ENCODE results near the gene VPS35L. TPM values are rescaled to one million over a fixed set of nuclear protein-coding genes. Genes with fewer than 3 reads are reported as not detected.
"Not testable (repeated sequence)": the region's sequence is repeated elsewhere in the genome, so short reads cannot be mapped to it uniquely, and the experiment has no call there.

VPS35L gene
- total RNA-seq, 1 donor from 2014 or later, result 61.2 TPM

DNA sequence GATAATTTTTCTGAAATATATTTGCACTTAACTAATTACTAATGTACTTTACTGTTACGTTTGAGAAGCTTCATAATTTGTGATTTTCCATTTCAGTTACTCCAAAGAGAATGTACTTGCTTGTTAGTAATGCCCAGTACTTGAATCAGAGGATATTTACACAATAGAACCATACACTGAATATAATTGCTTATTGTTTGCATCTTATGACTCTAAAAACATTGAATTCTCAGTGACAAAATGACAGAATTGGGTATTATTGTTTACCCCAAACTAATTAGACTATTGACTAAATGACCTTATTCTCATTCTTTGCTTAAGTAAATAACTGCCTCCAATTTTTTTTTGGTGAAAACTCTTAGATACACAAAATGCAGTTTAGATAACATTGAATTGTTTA is 22.9 kb upstream of the VPS35L start:
- DNase-seq (ENCODE audit: low spot score), result no peak

DNA sequence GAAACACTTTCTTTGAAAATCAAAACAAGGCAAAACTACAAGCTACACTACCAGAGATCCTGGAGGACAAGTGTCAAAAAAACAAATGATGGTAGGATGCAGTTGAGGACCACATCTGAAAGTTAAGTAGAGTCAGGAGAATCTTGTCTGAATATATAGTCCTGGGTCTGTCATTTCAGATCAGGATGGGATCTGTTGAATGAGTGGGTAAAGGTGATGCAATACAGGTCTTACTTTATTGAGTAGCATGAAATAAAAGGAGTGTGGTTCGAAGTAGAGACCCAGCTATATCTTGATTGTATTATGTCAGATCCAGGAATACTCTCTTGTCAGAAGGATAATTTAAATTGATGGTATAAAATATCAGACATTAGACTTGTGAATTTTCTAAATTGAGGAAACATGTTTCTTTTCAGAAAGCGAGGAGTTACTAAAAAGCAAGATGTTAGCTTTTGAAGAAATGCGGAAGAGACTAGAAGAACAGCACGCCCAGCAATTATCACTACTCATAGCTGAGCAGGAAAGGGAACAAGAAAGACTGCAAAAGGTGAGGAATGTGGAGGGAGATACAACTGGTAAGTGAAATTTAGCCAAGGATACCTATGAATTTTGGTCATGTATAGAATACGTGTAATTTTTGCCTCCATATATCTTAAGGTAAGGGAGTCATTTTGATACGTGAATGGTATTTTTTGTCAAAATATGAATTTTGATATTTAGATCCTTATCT is 15.1 kb upstream of the VPS35L start:
- DNase-seq (ENCODE audit: low spot score), result no peak

DNA sequence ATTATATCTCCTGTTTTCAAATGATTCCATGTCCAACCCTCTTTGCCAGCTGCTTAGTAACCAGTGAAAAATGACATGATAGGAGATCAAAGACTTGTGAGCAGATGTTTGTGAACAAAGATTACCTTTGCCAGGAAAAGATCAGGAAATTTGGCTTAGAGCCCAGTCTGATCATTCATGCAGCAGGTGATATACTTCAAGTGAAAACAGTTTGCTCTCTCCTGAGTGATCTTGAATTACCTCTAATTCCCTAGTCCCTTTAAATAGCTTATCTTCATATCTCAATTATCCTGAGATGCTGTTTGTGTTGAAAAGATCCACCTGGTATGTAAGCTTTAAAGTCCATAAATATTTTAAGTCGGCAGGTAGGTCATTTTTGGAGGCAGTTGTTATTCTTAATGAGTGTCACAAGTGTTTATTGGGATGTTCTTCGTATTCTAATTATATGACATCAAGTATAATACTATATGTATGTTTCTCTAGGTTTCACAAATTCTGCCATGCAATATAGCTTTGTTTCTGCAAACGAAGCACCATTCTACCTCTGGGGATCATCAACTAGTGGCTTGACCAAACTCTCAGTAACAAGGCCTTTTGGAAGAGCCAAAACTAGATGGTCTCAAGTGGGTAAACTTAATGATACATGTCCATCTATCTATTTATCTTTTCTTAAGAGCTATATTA is 13.2 kb upstream of the VPS35L start:
- DNase-seq (ENCODE audit: low spot score), result no peak

DNA sequence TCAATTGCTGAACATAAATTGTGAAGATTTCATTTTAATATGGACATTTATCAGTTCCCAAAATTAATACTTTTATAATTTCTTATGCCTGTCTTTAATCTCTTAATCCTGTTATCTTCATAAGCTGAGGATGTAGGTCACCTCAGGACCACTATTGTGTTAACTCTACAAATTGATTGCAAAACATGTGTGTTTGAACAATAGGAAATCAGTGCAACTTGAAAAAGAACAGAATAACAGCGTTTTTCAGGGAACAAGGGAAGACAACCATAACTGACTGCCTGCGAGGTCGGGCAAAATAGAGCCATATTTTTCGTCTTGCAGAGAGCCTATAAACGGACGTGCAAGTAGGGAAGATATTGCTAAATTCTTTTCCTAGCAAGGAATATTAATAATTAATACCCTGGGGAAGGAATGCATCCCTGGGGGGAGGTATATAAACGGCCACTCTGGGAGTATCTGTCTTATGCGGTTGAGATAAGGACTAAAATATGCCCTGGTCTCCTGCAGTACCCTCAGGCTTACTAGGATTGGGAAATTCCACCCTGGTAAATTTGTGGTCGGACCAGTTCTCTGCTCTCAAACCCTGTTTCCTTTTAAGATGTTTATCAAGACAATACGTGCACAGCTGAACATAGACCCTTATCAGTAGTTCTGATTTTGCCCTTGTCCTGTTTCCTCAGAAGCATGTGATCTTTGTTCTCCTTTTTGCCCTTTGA is 12.1 kb upstream of the VPS35L start:
- DNase-seq (ENCODE audit: low spot score), result not testable (repeated sequence)

DNA sequence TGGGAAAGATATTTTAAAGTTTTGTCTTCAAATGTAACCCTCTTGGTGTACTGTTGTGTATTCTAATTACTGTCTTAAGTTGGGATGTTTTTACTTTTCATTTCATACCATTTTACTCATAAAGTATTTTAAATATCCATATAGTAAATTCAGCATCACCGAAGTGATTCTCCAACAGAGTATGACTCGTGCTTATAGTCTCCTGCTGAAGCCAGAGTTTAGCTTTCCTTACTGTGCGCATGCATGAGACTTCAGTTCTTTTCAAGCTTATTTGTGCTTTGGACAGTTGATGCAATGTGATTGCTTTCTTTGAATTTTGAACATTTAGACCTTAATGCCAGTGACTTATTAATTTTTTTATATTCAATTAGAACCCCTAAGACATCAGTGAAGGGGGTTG is 7.4 kb upstream of the VPS35L start:
- DNase-seq (ENCODE audit: low spot score), result no peak

DNA sequence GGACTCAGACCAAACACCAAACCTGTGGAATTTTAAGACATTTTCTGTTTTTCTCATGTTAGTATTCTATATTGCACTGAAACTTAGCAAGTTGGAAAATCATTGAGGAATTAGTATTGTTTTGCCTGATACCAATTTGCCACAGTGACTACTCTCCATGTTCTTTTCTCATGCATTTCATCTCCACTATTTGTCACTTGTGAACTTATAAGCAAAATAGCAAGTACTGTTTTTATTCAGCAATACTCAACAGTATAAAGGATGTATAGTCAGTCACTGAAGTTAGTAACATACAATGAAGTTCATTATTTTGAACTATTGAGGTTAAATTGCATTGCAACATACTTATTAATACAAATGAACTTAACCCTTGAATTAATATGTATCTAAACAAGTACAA is 5.8 kb upstream of the VPS35L start:
- no peak for DNase-seq (ENCODE audit: low spot score)

DNA sequence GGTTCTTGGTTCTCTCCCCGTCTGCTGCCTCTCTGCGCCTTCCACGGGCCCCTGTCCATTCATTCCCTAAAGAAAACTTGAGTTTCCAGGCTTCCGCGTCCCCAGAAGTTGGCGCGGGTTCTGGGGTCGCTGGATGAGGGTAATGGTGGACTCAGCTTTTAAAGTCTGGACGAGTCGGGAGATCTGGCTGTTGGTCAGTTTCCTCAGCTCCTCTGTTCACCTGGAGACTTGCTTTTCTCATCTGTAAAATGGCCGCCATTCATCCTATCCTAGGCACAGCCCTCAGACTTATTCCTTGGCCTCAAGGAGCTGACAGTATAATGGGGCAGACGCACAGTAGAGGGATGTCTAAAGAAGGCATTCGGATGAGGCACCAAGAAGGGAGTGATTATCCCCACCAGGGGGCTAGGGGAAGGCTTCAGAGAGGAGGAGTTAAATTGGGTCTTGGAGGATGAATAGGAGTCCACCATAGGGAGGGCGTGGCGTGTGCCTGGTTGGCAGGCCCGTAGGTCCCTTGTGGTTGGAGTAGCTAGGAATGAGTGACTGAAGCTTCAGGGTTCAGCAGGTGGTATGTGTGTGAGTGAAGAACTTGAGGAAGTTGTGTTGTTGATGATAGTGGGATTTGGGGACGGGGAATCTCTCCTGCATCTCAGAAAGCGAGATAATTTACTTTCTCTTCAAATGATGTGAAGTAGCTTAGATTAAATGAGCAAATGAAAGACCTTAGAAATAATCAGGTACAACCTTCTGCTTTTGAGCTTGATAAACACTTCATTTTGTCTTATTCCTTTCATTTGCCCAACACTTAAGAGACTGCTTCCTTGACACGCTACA is 652 bp downstream of the VPS35L start:
- no peak for DNase-seq (ENCODE audit: low spot score)

DNA sequence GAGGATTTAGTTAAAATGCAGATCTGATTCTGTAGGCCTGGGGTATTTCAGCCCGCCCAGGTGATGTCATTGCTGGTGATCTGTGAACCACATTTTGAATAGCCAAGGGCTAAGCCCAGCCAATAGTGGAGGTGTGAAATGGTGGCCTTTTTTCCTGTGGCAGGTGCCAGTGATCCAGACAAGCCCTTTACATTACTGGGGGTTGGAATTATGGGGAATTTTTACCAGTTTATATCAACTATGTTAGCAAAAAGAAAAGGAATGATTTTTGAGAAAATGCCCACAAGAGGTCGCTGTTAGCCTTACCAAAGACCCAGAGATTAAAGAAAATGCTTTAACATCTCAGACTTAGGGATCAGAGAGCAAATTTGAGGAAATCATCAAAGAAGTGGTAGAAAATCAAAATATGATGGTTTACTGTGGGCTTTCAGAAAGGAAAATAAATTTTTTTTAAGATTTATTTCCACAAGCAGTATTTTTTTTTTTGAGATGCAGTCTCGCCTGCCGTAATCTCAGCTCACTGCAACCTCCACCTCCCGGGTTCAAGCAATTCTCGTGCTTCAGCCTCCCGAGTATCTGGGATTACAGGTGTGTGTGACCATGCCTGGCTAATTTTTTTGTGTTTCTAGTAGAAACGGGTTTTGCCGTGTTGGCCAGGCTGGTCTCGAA is 3.9 kb downstream of the VPS35L start:
- DNase-seq (ENCODE audit: low spot score), result no peak

DNA sequence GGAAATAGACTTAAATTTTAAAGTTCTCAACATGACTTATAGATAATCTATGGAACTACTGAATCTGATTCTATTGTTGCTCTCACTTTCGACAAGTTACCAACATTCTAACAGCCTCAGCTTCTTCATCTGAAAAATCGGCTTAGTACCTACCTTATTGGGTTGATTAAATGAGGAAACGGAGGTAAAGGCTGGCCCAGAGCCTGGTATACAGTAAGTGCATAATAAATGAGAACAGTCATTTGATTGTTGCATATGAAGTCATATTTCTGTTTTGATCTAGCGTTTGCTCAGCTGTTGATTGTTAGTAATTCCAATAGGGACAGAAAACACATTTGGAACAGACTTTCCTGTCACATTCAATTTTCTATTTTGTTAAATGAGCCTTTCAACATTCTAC is 4.6 kb downstream of the VPS35L start:
- no peak for DNase-seq (ENCODE audit: low spot score)

DNA sequence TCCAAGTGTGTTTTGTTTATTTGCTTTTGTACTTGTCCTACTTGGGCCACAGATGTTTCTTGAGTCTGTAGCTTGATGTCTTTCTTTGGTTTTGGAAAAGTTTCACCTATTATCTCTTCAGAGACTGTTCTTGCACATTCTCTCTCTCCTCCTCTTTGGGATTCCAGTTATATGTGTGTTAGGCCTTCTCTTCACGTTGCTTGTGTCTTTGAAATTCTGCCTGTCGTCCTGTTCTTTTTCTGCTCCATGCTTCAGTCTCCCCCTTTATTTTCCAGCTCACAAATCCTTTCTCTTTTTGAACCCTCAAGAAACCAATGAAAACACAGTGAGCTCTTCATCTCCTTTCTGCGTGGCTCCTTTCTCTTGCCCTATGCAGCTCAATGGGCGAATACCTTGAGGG is 7.9 kb downstream of the VPS35L start:
- no peak for DNase-seq (ENCODE audit: low spot score)

DNA sequence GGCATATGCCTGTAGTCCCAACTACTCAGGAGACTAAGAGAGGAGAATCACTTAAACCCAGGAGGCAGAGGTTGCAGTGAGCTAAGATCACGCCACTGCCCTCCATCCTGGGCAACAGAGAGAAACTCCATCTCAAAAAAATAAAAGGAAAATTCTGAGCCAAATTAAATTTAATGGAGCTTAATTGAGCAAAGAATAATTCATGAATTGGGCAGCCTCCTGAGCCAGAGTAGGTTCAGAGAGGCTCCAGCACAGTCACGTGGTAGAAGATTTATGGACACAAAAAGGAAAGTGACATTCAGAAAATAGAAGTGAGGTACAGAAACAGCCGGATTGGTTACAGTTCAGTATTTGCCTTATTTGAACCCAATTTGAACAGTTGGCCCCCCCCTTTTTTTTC is 10.9 kb downstream of the VPS35L start:
- no peak for DNase-seq (ENCODE audit: low spot score)

DNA sequence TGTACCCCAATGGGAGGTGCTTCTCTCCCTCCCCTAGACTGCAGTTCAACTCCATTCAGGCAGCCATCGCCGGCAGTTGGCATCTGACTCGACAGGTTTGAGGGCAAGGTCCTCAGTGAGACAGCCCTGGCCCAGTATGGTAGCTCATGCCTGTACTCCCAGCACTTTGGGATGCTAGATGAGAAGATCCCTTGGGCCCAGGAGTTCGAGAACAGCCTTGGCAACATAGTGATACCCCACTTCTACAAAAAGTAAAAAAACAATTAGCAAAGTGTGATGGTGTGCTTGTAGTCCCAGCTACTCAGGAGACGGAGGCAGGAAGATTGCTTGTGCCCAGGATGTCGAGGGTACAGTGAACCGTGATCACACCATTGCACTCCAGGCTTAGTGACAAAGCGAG is 12.1 kb downstream of the VPS35L start:
- no peak for DNase-seq (ENCODE audit: low spot score)

DNA sequence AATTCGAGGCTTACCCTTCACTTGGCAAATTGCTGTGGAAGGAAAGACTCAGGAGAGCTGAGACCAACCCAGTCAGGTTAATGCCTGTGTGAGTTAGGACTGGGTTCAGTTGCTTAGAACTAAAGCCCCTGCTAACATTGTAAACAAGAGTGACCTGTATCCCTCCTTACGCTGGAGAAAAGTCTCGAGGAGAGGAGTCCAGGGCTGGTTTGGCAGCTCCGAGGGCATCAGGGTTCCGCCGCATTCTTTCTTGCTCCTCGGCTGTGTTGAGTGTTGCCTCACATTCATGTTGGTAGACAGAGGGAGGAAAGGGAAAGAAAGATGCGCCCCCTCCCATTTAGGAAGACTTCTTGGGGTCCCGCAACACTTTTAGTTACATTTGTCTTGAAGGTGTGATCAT is 18.5 kb downstream of the VPS35L start:
- peak; percentile 53 for DNase-seq (ENCODE audit: low spot score)

DNA sequence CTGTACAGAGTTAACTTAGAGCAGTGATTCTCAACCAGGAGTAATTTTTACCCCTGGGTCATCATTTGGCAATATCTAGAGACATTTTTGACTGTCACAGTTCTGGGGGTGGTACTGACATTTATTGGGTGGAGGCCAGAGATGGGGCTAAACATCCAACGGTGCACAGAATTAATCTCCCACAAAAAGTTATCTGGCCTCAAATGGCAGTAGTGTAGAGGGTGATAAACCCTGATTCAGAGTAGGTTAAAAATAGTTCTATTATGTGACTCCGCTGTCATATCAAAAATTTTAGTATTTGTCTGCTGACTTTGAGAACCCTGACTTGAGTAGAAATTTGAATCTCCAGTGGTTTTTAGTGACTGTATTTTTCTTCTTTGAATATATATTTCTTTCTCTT is 19.1 kb downstream of the VPS35L start:
- no peak for DNase-seq (ENCODE audit: low spot score)

DNA sequence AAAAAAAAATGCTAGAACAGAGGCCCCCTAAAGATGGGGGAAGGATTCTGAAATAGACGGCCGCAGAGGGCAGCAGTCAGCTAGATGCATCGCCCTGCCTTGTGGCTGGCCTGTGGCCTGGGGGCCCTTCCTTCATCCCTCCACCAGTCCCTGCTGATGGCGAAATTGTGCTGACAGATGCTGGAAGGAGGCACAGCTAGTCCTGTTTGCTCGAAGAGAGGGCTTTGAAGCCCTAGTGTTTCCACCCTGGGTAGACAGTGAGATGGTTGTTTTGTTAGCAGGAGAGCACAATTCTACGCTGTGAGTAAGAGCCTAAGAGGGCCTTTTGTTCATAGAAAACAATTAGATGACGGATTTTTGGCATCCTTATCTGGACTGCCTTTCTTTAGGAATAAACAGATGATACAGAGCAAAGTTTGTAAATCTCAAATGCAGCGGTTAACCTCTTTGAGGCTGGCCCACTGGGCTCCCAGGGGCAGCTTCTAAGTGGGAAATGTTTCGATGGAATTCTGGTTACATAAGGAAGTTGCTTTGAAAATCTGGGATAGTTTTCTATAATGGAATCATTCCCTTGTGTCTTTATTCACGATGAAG is 23.0 kb downstream of the VPS35L start:
- no peak for DNase-seq (ENCODE audit: low spot score)

DNA sequence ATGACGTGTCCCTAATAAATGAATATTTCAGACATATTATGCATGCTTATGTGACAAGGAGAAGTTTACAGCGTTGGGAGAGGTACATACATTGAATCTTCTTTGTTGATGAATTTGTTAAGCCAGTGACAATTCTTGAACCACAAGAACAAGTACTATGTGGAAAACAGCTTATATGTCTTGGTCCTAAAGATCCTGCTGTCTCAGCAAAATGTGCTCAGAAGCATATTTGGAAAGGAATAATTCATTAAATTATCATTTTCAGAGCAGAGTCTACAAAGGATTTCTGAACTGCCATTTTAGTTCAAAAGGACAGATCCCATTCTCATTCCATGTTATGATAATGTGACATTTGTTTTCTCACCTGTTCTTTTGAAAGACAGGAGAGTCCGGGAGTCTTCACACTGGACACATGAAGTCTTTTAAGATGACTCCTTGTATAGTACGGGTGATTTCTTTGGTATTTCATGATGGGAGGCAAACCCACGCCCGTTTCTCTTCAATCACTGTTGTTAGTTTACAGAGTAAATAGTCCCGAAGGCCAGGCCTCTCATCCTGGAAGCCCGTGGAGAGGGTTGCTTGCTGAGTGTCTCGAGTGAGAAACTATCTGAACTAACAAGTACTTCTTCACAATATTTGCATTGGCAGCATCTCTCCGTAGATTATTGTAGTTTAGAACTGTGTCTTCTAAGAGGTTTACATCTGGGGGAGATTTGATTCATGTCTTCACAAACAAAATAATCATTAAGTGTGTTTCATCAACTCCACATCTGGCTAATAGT is 26.7 kb downstream of the VPS35L start:
- DNase-seq (ENCODE audit: low spot score), result no peak

DNA sequence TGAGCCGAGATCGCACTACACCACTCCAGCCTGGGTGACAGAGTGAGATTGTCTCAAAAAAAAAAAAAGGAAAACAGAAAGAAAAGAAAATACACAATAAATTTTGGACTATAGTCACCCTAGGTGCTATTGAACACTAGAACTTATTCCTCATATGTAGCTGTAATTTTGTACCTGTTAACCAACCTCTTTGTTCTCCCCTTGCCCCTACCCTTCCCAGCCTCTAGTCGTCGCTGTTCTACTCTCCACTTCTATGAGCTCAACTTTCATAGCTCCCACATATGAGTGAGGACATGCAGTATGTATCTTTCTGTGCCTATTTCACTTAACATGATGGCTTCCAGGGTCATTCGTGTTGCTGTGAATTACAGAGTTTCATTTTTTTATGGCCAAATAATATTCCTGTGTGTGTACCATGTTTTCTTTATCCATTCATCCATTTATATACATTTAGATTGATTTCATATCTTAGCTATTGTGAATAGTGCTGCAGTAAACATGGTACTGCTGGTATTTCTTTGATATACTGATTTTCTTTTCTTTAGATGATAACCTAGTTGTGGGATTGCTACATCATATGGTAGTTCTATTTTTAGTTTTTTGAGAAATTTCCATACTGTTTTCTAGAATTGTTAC is 28.3 kb downstream of the VPS35L start:
- no peak for DNase-seq (ENCODE audit: low spot score)

DNA sequence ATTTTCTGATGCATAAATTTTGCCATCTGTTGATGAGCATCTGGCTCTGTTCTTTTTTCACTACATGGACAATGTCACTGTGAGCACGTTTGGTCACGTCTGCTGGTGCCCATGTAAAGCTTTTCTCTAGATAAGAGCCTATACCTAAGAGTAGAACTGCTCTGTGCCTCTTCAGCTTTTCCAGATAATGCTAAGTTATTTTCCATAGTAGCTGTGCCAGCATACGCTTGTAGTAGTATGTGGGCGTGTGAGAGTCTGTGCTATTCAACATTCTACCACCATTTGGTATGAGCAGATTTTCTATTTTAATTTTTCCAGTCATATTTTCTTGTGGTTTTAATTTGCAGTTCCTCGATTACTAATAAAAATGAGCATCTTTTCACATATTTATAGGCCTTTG is 33.2 kb downstream of the VPS35L start:
- no peak for DNase-seq (ENCODE audit: low spot score)

DNA sequence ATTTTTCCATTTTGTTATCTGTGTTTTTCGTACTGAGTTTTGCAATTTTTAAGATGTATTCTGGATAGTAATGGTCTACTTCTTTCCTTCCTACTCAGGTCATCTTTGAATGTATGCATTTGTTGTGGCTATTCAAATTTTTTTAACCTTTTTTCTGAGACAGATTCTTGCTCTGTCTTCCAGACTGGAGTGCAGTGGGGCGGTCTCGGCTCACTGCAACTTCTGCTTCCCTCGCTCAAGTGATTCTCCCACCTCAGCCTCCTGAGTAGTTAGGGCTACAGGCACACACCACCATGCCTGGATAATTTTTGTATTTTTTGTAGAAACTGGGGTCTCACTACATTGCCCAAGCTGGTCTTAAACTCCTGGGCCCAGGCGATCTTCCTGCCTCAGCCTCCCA is 33.6 kb downstream of the VPS35L start:
- DNase-seq (ENCODE audit: low spot score), result no peak

Data from mesenteric fat pad (tissue), 1 donor.